Measurements from ENCODE around the gene FAM120B. TPM values are rescaled to one million over a fixed set of nuclear protein-coding genes. Genes with fewer than 3 reads are reported as not detected.
"Not testable (repeated sequence)": the region's sequence is repeated elsewhere in the genome, so short reads cannot be mapped to it uniquely, and the experiment has no call there.

FAM120B gene
- total RNA-seq, 3 donors from 2014 or later (not counting 1 experiment from before 2014, with no cell fraction given): 37.8 to 55.6 (median 39.9) TPM

DNA sequence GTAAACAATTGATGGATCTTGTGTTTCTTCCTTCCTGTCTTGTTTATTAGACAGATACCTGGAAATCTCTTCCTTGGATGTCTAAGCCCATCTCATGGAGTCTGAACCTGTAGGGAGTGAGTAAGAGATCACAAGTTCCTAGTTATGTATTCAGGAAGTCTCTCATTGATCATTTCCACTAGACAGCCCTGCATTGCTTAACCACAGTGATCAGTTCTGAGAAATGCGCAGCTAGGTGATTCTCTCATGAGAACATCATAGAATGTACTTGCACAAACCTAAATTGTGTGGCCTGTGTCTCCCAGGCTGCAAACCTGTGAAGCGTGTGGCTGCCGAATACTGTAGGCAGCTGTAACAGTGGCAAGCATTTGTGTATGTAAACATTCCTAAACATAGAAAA lies 39.1 kb downstream of the FAM120B start:
- H3K36me3 Mint-ChIP-seq: peaks cover 16% of the 10 kb centered on the region

GRCh38 chr6:170346649-170347048 lies 40.1 kb downstream of the FAM120B start:
- H3K36me3 Mint-ChIP-seq: peaks cover 26% of the 10 kb centered on the region
- TF ChIP-seq, protein P1, sequence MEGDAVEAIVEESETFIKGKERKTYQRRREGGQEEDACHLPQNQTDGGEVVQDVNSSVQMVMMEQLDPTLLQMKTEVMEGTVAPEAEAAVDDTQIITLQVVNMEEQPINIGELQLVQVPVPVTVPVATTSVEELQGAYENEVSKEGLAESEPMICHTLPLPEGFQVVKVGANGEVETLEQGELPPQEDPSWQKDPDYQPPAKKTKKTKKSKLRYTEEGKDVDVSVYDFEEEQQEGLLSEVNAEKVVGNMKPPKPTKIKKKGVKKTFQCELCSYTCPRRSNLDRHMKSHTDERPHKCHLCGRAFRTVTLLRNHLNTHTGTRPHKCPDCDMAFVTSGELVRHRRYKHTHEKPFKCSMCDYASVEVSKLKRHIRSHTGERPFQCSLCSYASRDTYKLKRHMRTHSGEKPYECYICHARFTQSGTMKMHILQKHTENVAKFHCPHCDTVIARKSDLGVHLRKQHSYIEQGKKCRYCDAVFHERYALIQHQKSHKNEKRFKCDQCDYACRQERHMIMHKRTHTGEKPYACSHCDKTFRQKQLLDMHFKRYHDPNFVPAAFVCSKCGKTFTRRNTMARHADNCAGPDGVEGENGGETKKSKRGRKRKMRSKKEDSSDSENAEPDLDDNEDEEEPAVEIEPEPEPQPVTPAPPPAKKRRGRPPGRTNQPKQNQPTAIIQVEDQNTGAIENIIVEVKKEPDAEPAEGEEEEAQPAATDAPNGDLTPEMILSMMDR (IDR thresholded peaks at IDR 0.05): no peak
- no peaks in the 10 kb centered on the region for H3K27me3 Mint-ChIP-seq (ENCODE audit: low read depth in 2 of 2)
- H3K27me3 ChIP-seq (ENCODE audit: control insufficient read depth, insufficient read depth, low read length): no peaks in the 10 kb centered on the region
- ATAC-seq (no peak), DNase-seq (no peak)
- H3K4me1 Mint-ChIP-seq: peaks cover 36 to 48% of the 10 kb centered on the region in 2 donors
- H3K9me3 ChIP-seq (ENCODE audit: control insufficient read depth, insufficient read depth, low read length): no peaks in the 10 kb centered on the region
- H3K4me3 ChIP-seq (ENCODE audit: low read length): no peak overlapping the region
- H3K27ac Mint-ChIP-seq: no peak overlapping the region
- H3K36me3 ChIP-seq (ENCODE audit: control insufficient read depth, insufficient read depth, low read length): peaks cover 37% of the 10 kb centered on the region
- peaks cover 0 to 7% of the 10 kb centered on the region in 2 donors for H3K9me3 Mint-ChIP-seq
- no peak overlapping the region for H3K27ac ChIP-seq (ENCODE audit: low read length)
- H3K4me3 Mint-ChIP-seq: no peak overlapping the region
- WGBS (ENCODE audit: insufficient coverage): 63% methylated on average over 2 of the region's 2 CpGs
- H3K4me1 ChIP-seq (ENCODE audit: control insufficient read depth, insufficient read depth, low read length): peaks cover 3% of the 10 kb centered on the region
- intact Hi-C loops (cut with micrococcal nuclease): no loop called here

More for the DNA sequence above, 39.1 kb downstream of the FAM120B start:
- no peak overlapping the region for H3K4me3 Mint-ChIP-seq
- no peaks in the 10 kb centered on the region for H3K9me3 ChIP-seq (ENCODE audit: control insufficient read depth, insufficient read depth, low read length)
- TF ChIP-seq, protein P1 (IDR thresholded peaks at IDR 0.05): no peak
- DNase-seq: no peak
- H3K27ac ChIP-seq (ENCODE audit: low read length): no peak overlapping the region
- H3K9me3 Mint-ChIP-seq: no peaks in the 10 kb centered on the region
- WGBS (ENCODE audit: insufficient coverage): 86% methylated on average over 3 of the region's 3 CpGs
- peaks cover 37 to 48% of the 10 kb centered on the region in 2 donors for H3K4me1 Mint-ChIP-seq
- H3K4me3 ChIP-seq (ENCODE audit: low read length): no peak overlapping the region
- intact Hi-C loops (cut with micrococcal nuclease): no loop called here
- H3K27me3 ChIP-seq (ENCODE audit: control insufficient read depth, insufficient read depth, low read length): no peaks in the 10 kb centered on the region
- H3K27ac Mint-ChIP-seq: peak overlapping the region; percentile 48 to 63
- ATAC-seq: no peak
- H3K4me1 ChIP-seq (ENCODE audit: control insufficient read depth, insufficient read depth, low read length): peaks cover 3% of the 10 kb centered on the region
- H3K36me3 ChIP-seq (ENCODE audit: control insufficient read depth, insufficient read depth, low read length): peaks cover 36% of the 10 kb centered on the region
- H3K27me3 Mint-ChIP-seq (ENCODE audit: low read depth in 2 of 2): no peaks in the 10 kb centered on the region

- peak in 1 of 3 donors; percentile 41 for ATAC-seq
- Mint-ChIP-seq H3K4me1 (peaks cover 32 to 53% of the 10 kb centered on the region in 2 donors), H3K9me3 (peaks cover 0 to 10% of the 10 kb centered on the region in 2 donors), H3K4me3 (no peak overlapping the region), H3K27me3 (ENCODE audit: low read depth in 2 of 2) (no peaks in the 10 kb centered on the region), H3K27ac (no peak overlapping the region), H3K36me3 (peaks cover 31% of the 10 kb centered on the region)
- intact Hi-C loops (cut with micrococcal nuclease): no loop called here
- H3K27me3 ChIP-seq (ENCODE audit: control insufficient read depth, insufficient read depth, low read length): no peaks in the 10 kb centered on the region
- TF ChIP-seq, protein P1 (IDR thresholded peaks at IDR 0.05): no peak
- no peak overlapping the region for H3K4me3 ChIP-seq (ENCODE audit: low read length)
- WGBS (ENCODE audit: insufficient coverage): 50% methylated on average over 2 of the region's 4 CpGs
- DNase-seq: no peak
- H3K27ac ChIP-seq (ENCODE audit: low read length): no peak overlapping the region
- H3K9me3 ChIP-seq (ENCODE audit: control insufficient read depth, insufficient read depth, low read length): no peaks in the 10 kb centered on the region
- peaks cover 3% of the 10 kb centered on the region for H3K4me1 ChIP-seq (ENCODE audit: control insufficient read depth, insufficient read depth, low read length)
- peaks cover 37% of the 10 kb centered on the region for H3K36me3 ChIP-seq (ENCODE audit: control insufficient read depth, insufficient read depth, low read length)
These were observed 40.5 kb downstream of the FAM120B start for GRCh38 chr6:170347091-170347490.

- Mint-ChIP-seq H3K4me1 (peaks cover 26 to 56% of the 10 kb centered on the region in 2 donors), H3K36me3 (peaks cover 40% of the 10 kb centered on the region), H3K27me3 (ENCODE audit: low read depth in 2 of 2) (no peaks in the 10 kb centered on the region), H3K4me3 (no peak overlapping the region), H3K9me3 (peaks cover 2 to 14% of the 10 kb centered on the region in 2 donors), H3K27ac (no peak overlapping the region)
- intact Hi-C loops (cut with micrococcal nuclease): no loop called here
- 96% methylated on average over 6 of the region's 6 CpGs for WGBS (ENCODE audit: insufficient coverage)
- peaks cover 3% of the 10 kb centered on the region for H3K4me1 ChIP-seq (ENCODE audit: control insufficient read depth, insufficient read depth, low read length)
- no peak overlapping the region for H3K4me3 ChIP-seq (ENCODE audit: low read length)
- TF ChIP-seq, protein P1 (IDR thresholded peaks at IDR 0.05): no peak
- H3K27me3 ChIP-seq (ENCODE audit: control insufficient read depth, insufficient read depth, low read length): no peaks in the 10 kb centered on the region
- DNase-seq (no peak), ATAC-seq (no peak)
- no peak overlapping the region for H3K27ac ChIP-seq (ENCODE audit: low read length)
- H3K36me3 ChIP-seq (ENCODE audit: control insufficient read depth, insufficient read depth, low read length): peaks cover 37% of the 10 kb centered on the region
- H3K9me3 ChIP-seq (ENCODE audit: control insufficient read depth, insufficient read depth, low read length): no peaks in the 10 kb centered on the region
These were observed 41.4 kb downstream of the FAM120B start for GRCh38 chr6:170347975-170348374.

DNA sequence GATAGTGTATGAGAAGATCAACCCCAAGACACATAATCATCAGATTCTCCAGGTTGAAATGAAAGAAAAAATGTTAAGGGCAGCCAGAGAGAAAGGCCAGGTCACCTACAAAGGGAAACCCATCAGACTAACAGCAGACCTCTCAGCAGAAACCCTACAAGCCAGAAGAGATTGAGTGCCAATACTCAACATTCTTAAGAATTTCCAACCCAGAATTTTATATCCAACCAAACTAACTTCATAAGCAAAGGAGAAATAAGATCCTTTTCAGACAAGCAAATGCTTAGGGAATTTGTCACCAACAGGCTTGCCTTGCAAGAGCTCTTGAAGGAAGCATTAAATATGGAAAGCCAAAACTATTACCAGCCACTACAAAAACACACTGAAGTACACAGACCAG lies 44.9 kb downstream of the FAM120B start:
- H3K4me3 Mint-ChIP-seq; DNase-seq; ATAC-seq; H3K27ac ChIP-seq (ENCODE audit: low read length); intact Hi-C loops (cut with micrococcal nuclease); H3K27me3 ChIP-seq (ENCODE audit: control insufficient read depth, insufficient read depth, low read length); H3K9me3 ChIP-seq (ENCODE audit: control insufficient read depth, insufficient read depth, low read length); H3K4me3 ChIP-seq (ENCODE audit: low read length); H3K4me1 ChIP-seq (ENCODE audit: control insufficient read depth, insufficient read depth, low read length); H3K27ac Mint-ChIP-seq; H3K27me3 Mint-ChIP-seq (ENCODE audit: low read depth in 2 of 2): not testable (repeated sequence)
- H3K9me3 Mint-ChIP-seq: peaks cover 2 to 14% of the 10 kb centered on the region in 2 donors
- peaks cover 30% of the 10 kb centered on the region for H3K36me3 ChIP-seq (ENCODE audit: control insufficient read depth, insufficient read depth, low read length)
- H3K4me1 Mint-ChIP-seq: peaks cover 10 to 39% of the 10 kb centered on the region in 2 donors
- peaks cover 41% of the 10 kb centered on the region for H3K36me3 Mint-ChIP-seq

All from natural killer cell (primary cell).